H9 (cell line): ENCODE data around the gene CNTN2. TPM values are rescaled to one million over a fixed set of nuclear protein-coding genes. Genes with fewer than 3 reads are reported as not detected.

ENCODE experiments used
- DNase-seq: peaks from one replicate; pipeline ENCODE4 v3.0.0-alpha.2; 2017
- H2AFZ ChIP-seq: one replicate; pipeline ENCODE4 v1.6.1; 2013; ENCODE audit warnings: mild to moderate bottlenecking, low read length, control low read depth, moderate library complexity
- H2AK5ac ChIP-seq: 2 replicates; pipeline ENCODE4 v1.6.1; 2013; ENCODE audit warnings: low read length, control low read depth, mixed read lengths; ENCODE audit not compliant: insufficient read length
- H2BK120ac ChIP-seq: one replicate; pipeline ENCODE4 v1.6.1; 2013; ENCODE audit warnings: low read depth, mild to moderate bottlenecking, low read length, control low read depth, inconsistent platforms; ENCODE audit not compliant: poor library complexity, severe bottlenecking
- H2BK12ac ChIP-seq: 2 replicates; pipeline ENCODE4 v1.6.1; 2013; ENCODE audit warnings: low read length, control low read depth, mixed read lengths, low read depth; ENCODE audit not compliant: insufficient read length
- H2BK15ac ChIP-seq: 2 replicates; pipeline ENCODE4 v1.6.1; 2013; ENCODE audit warnings: low read depth, low read length, control low read depth
- H2BK20ac ChIP-seq: one replicate; pipeline ENCODE4 v1.6.1; 2013; ENCODE audit warnings: low read depth, mild to moderate bottlenecking, low read length, control low read depth, inconsistent platforms; ENCODE audit not compliant: poor library complexity, severe bottlenecking
- H2BK5ac ChIP-seq: 2 replicates; pipeline ENCODE4 v1.6.1; 2013; ENCODE audit warnings: low read length, control low read depth, mixed read lengths; ENCODE audit not compliant: insufficient read length
- H3K14ac ChIP-seq: 2 replicates; pipeline ENCODE4 v1.6.1; 2013; ENCODE audit warnings: low read length, control low read depth; ENCODE audit not compliant: insufficient read depth
- H3K18ac ChIP-seq: 2 replicates; pipeline ENCODE4 v1.6.1; 2013; ENCODE audit warnings: low read depth, mild to moderate bottlenecking, mixed read lengths, low read length, control low read depth; ENCODE audit not compliant: insufficient read length
- H3K23ac ChIP-seq: 2 replicates; pipeline ENCODE4 v1.6.1; 2013; ENCODE audit warnings: low read length, control low read depth, mixed read lengths, low read depth; ENCODE audit not compliant: insufficient read length
- H3K23me2 ChIP-seq: 2 replicates; pipeline ENCODE4 v1.6.1; 2013; ENCODE audit warnings: low read depth, mild to moderate bottlenecking, mixed read lengths, low read length, control low read depth; ENCODE audit not compliant: insufficient read length, poor library complexity, severe bottlenecking
- H3K27ac ChIP-seq: 2 replicates; pipeline ENCODE4 v1.5.1; 2013; ENCODE audit warnings: low read length, control low read depth, mixed read lengths, low read depth; ENCODE audit not compliant: insufficient read length
- H3K27me3 ChIP-seq: 2 replicates; pipeline ENCODE4 v1.6.1; 2013; ENCODE audit warnings: low read length, control low read depth, inconsistent platforms; ENCODE audit not compliant: insufficient read depth
- H3K4ac ChIP-seq: 2 replicates; pipeline ENCODE4 v1.6.1; 2013; ENCODE audit warnings: low read depth, mild to moderate bottlenecking, control low read depth, inconsistent platforms, low read length, moderate library complexity
- H3K4me1 ChIP-seq: 2 replicates; pipeline ENCODE4 v1.6.1; 2013; ENCODE audit warnings: low read length, control low read depth, inconsistent platforms; ENCODE audit not compliant: insufficient read depth
- H3K4me2 ChIP-seq: 2 replicates; pipeline ENCODE4 v1.6.1; 2013; ENCODE audit warnings: low read length, control low read depth, mixed read lengths; ENCODE audit not compliant: insufficient read length, insufficient read depth
- H3K56ac ChIP-seq: 2 replicates; pipeline ENCODE4 v1.6.1; 2013; ENCODE audit warnings: low read depth, mild to moderate bottlenecking, mixed read lengths, low read length, control low read depth; ENCODE audit not compliant: insufficient read length
- H3K79me1 ChIP-seq: 2 replicates; pipeline ENCODE4 v1.6.1; 2013; ENCODE audit warnings: low read depth, mild to moderate bottlenecking, moderate library complexity, low read length, control low read depth, inconsistent platforms; ENCODE audit not compliant: insufficient read depth, poor library complexity, severe bottlenecking
- H3K79me2 ChIP-seq: 2 replicates; pipeline ENCODE4 v1.6.1; 2013; ENCODE audit warnings: low read length, control low read depth, inconsistent platforms; ENCODE audit not compliant: insufficient read depth
- H3K9ac ChIP-seq: 2 replicates; pipeline ENCODE4 v1.6.1; 2013; ENCODE audit warnings: low read length, control low read depth, mixed read lengths; ENCODE audit not compliant: insufficient read length; ENCODE audit errors: extremely low read depth
- H3K9me3 ChIP-seq: one replicate; pipeline ENCODE4 v1.6.1; 2013; ENCODE audit warnings: low read depth, low read length, inconsistent platforms; ENCODE audit not compliant: control insufficient read depth
- H3T11ph ChIP-seq: one replicate; pipeline ENCODE4 v1.6.1; 2013; ENCODE audit warnings: mild to moderate bottlenecking, low read length, control low read depth, inconsistent platforms
- H4K20me1 ChIP-seq: one replicate; pipeline ENCODE4 v1.6.1; 2013; ENCODE audit not compliant: control insufficient read depth, insufficient read length, insufficient read depth
- H4K5ac ChIP-seq: 2 replicates; pipeline ENCODE4 v1.6.1; 2013; ENCODE audit warnings: low read depth, mild to moderate bottlenecking, mixed read lengths, low read length, control low read depth; ENCODE audit not compliant: insufficient read length
- H4K8ac ChIP-seq: replicated peaks from 2 replicates; pipeline ENCODE4 v1.6.1; 2013; ENCODE audit warnings: low read length, control low read depth, mixed read lengths, low read depth; ENCODE audit not compliant: insufficient read length
- H4K91ac ChIP-seq: 2 replicates; pipeline ENCODE4 v1.6.1; 2013; ENCODE audit warnings: low read depth, mild to moderate bottlenecking, moderate library complexity, mixed read lengths, low read length, control low read depth; ENCODE audit not compliant: insufficient read length
- H3K27ac Mint-ChIP-seq, 3 experiments: 2 replicates in 2 of 3; 3 replicates in 1 of 3; pipeline ENCODE4 v1.8.0; 2020 to 2021; ENCODE audit warnings: mixed read lengths in 3 of 3, mild to moderate bottlenecking in 1 of 3, moderate library complexity in 1 of 3
- H3K27me3 Mint-ChIP-seq: 2 replicates; pipeline ENCODE4 v1.8.0; 2021; ENCODE audit warnings: low read depth, mild to moderate bottlenecking, moderate library complexity, mixed read lengths
- H3K36me3 Mint-ChIP-seq, 3 experiments: 2 replicates in 2 of 3; 3 replicates in 1 of 3; pipeline ENCODE4 v1.8.0; 2020 to 2021; ENCODE audit warnings: low read depth in 3 of 3, mixed read lengths in 3 of 3; ENCODE audit not compliant: insufficient read depth in 1 of 3
- H3K4me1 Mint-ChIP-seq, 2 experiments: 2 replicates each; pipeline ENCODE4 v1.8.0; 2020; ENCODE audit warnings: mixed read lengths in 2 of 2
- H3K4me3 Mint-ChIP-seq, 2 experiments: 2 replicates in 1 of 2; 3 replicates in 1 of 2; pipeline ENCODE4 v1.8.0; 2020 to 2021; ENCODE audit warnings: mild to moderate bottlenecking in 2 of 2, mixed read lengths in 2 of 2, moderate library complexity in 1 of 2
- H3K9me3 Mint-ChIP-seq, 2 experiments: 2 replicates in 1 of 2; 3 replicates in 1 of 2; pipeline ENCODE4 v1.8.0; 2020; ENCODE audit warnings: mild to moderate bottlenecking in 2 of 2, mixed read lengths in 2 of 2, moderate library complexity in 1 of 2
- CTCF ChIP-seq: fragments of 200-600 bp; sonication (generic); conservative IDR thresholded peaks from 3 replicates; pipeline ENCODE4 v1.8.0; 2021; ENCODE audit warnings: antibody characterized with exemption, mild to moderate bottlenecking
- WGBS: extraction: QIAGEN DNeasy Blood & Tissue Kit; methylation state at CpG from one replicate; pipeline ENCODE4 v1.1.7; 2013; ENCODE audit warnings: missing lambda C conversion rate, low lambda C conversion rate, mixed read lengths; ENCODE audit not compliant: insufficient read length; ENCODE audit errors: extremely low coverage; 5-methylcytosine and 5-hydroxymethylcytosine counted together
- total RNA-seq: library from RNA; stranded (reverse); gene quantifications from 2 replicates; pipeline ENCODE4 v1.2.1, GENCODE V29; 2021

CNTN2 gene
- total RNA-seq, 1 experiment from 2014 or later, result 0.42 TPM

GRCh38 chr1:205121660-205122488, 78.9 kb downstream of the CNTN2 start, which contains the start of gene RBBP5:
RBBP5 (minus strand) TSS chr1:205121978; CDS start chr1:205121873, 105 bp downstream.
- Histone ChIP-seq H3K9ac (peak within 1 kb of the TSS; percentile 97), H2BK15ac (no peak within 1 kb of the TSS), H2BK120ac (no peak within 1 kb of the TSS), H3K4ac (no peak within 1 kb of the TSS), H3K9me3 (no peaks in the 10 kb centered on the region), H3K4me1 (no peaks in the 10 kb centered on the region), H3K27me3 (no peaks in the 10 kb centered on the region), H4K91ac (no peak within 1 kb of the TSS), H2AK5ac (no peak within 1 kb of the TSS), H3K18ac (peak within 1 kb of the TSS; percentile 89), H3K79me2 (peaks cover 18% of the 10 kb centered on the region; the same call in 1 of the 2 replicates), H3T11ph (no peak within 1 kb of the TSS), H2BK12ac (no peak within 1 kb of the TSS), H3K23ac (no peak within 1 kb of the TSS), H2BK20ac (no peak within 1 kb of the TSS), H4K5ac (peak within 1 kb of the TSS; percentile 66), H3K79me1 (peaks cover 4% of the 10 kb centered on the region), H3K23me2 (peaks cover 7% of the 10 kb centered on the region), H2AFZ (peak within 1 kb of the TSS; percentile 22), H2BK5ac (peak within 1 kb of the TSS; percentile 85), H4K20me1 (no peaks in the 10 kb centered on the region), H3K27ac (peak within 1 kb of the TSS; percentile 79), H3K14ac (peak within 1 kb of the TSS; percentile 89), H3K4me2 (peak within 1 kb of the TSS; percentile 98), H3K56ac (peak within 1 kb of the TSS; percentile 51), H4K8ac (no peak within 1 kb of the TSS)
- peak; percentile 97 for DNase-seq
- H3K27ac Mint-ChIP-seq, result peak within 1 kb of the TSS; percentile 100
- peak; percentile 72 for TF ChIP-seq CTCF
- H3K36me3 Mint-ChIP-seq, result peaks cover 3 to 13% (median 9%) of the 10 kb centered on the region in 3 experiments; a peak in 6 of 7 replicates
- H3K9me3 Mint-ChIP-seq, result no peaks in the 10 kb centered on the region
- no peaks in the 10 kb centered on the region for H3K27me3 Mint-ChIP-seq
- H3K4me1 Mint-ChIP-seq, result peaks cover 18% of the 10 kb centered on the region in 2 experiments
- WGBS, result no CpG with 5 or more reads among the region's 46 CpGs
- H3K4me3 Mint-ChIP-seq, result peak within 1 kb of the TSS; percentile 100
